Glutamatergic neuron (in vitro differentiated cells): Measurements from ENCODE around the gene SRRM3. TPM values are rescaled to one million over a fixed set of nuclear protein-coding genes. Genes with fewer than 3 reads are reported as not detected.
A peak's percentile ranks its signal among the peaks of the same experiment; 100 is the strongest.

Experiments
- DNase-seq: peaks from one replicate; pipeline ENCODE4 v3.0.0; 2022
- H3K27ac Mint-ChIP-seq: one replicate; pipeline ENCODE4 v1.8.0; 2020; ENCODE audit warnings: mild to moderate bottlenecking, mixed read lengths, inconsistent platforms; ENCODE audit not compliant: unreplicated experiment
- H3K27me3 Mint-ChIP-seq: one replicate; pipeline ENCODE4 v1.8.0; 2020; ENCODE audit warnings: mild to moderate bottlenecking, moderate library complexity, mixed read lengths, inconsistent platforms; ENCODE audit not compliant: unreplicated experiment
- H3K36me3 Mint-ChIP-seq: one replicate; pipeline ENCODE4 v1.8.0; 2020; ENCODE audit warnings: mild to moderate bottlenecking, mixed read lengths, inconsistent platforms; ENCODE audit not compliant: unreplicated experiment
- H3K4me1 Mint-ChIP-seq: one replicate; pipeline ENCODE4 v1.8.0; 2020; ENCODE audit warnings: mild to moderate bottlenecking, low read depth, mixed read lengths, inconsistent platforms; ENCODE audit not compliant: unreplicated experiment
- H3K4me3 Mint-ChIP-seq: one replicate; pipeline ENCODE4 v1.8.0; 2020; ENCODE audit warnings: mild to moderate bottlenecking, mixed read lengths, inconsistent platforms; ENCODE audit not compliant: unreplicated experiment
- H3K9me3 Mint-ChIP-seq: one replicate; pipeline ENCODE4 v1.8.0; 2020; ENCODE audit warnings: mild to moderate bottlenecking, moderate library complexity, mixed read lengths, inconsistent platforms; ENCODE audit not compliant: unreplicated experiment
- total RNA-seq: library from RNA; stranded (reverse); fragmentation: NEBNext Ultra II Directional; extraction: Animal tissue kit (Norgen Biotek cat#: 25700); gene quantifications from one replicate; pipeline ENCODE4 v1.2.1, GENCODE V29; 2021; ENCODE audit not compliant: unreplicated experiment
- TF ChIP-seq, protein P1 (sequence below): fragments of 200-600 bp; sonication (generic); IDR thresholded peaks from one replicate; pipeline ENCODE4 v1.5.0; 2021; ENCODE audit not compliant: partially characterized antibody, unreplicated experiment

The SRRM3 gene
- total RNA-seq, 1 donor from 2014 or later = 154 TPM

DNA sequence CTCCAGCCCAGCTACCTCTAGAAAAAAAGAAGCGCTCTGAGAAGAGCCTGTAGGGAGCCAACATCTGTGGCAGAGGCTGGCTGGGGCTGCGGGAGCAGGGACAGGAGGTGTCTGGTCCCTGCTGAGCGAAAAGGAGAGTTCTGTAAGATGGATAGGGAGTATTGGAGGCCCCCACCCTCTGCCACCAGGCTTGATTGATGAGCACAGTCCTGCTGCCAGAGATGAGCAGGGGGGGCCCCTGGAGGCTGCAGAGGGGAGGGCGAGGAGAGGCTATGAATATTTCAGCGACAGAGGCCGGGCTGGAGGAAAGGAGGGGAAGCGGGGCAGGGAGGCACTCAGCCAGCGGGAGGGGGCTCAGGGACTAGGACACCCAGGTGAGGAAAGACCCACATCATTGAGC lies 56.3 kb downstream of the SRRM3 start:
- Mint-ChIP-seq H3K36me3 (no peaks in the 10 kb centered on the region), H3K27ac (no peak overlapping the region), H3K4me3 (no peak overlapping the region), H3K4me1 (peaks cover 6% of the 10 kb centered on the region), H3K27me3 (peaks cover 3% of the 10 kb centered on the region), H3K9me3 (peaks cover 4% of the 10 kb centered on the region)
- TF ChIP-seq, protein P1, sequence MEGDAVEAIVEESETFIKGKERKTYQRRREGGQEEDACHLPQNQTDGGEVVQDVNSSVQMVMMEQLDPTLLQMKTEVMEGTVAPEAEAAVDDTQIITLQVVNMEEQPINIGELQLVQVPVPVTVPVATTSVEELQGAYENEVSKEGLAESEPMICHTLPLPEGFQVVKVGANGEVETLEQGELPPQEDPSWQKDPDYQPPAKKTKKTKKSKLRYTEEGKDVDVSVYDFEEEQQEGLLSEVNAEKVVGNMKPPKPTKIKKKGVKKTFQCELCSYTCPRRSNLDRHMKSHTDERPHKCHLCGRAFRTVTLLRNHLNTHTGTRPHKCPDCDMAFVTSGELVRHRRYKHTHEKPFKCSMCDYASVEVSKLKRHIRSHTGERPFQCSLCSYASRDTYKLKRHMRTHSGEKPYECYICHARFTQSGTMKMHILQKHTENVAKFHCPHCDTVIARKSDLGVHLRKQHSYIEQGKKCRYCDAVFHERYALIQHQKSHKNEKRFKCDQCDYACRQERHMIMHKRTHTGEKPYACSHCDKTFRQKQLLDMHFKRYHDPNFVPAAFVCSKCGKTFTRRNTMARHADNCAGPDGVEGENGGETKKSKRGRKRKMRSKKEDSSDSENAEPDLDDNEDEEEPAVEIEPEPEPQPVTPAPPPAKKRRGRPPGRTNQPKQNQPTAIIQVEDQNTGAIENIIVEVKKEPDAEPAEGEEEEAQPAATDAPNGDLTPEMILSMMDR = no peak
- DNase-seq = peak; percentile 56

DNA sequence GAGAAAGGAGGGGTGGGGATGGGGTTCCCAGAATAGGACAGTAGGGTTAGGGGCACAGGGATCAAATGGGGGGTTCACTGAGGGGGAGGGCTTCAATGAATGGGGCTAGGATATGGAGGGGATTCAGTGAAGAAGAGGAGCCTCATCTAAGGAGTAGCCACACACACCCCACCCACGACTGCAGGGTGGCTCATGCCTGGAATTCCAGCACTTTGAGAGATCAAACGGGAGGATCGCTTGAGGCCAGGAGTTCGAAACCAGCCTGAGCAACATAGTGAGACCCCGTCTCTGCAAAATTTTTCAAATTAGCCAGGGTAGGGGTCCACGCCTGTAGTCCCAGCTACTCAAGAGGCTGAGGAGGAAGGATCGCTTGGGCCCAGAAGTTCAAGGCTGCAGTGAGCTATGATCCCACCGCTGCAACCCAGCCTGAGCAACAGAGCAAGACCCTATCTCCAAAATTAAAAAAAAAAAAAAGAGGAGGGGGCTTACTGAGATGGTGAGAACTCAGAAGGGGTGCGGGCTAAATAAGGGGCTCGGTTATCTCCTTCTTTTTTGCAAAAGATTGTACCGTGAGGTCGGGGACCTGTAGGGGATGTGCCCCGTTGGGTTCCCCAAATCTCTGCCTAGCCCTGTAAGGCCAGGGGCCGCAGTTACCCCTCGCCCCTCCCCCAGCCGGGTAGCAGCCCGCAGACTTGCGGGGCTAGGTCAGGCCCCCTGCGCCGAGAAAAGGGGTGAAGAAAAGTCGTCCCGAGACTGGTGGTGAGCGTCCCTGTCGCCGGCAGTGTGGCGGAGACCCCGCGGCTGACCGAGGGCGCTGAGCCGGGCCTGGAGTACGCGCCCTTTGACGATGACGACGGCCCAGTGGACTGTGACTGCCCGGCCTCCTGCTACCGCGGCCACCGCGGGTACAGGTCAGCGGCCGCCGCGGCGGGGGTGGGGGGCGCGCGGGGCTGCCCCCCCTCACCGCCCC lies 57.7 kb downstream of the SRRM3 start:
- DNase-seq = peak; percentile 47
- Mint-ChIP-seq H3K27ac (no peak overlapping the region), H3K4me1 (peaks cover 8% of the 10 kb centered on the region), H3K9me3 (peaks cover 4% of the 10 kb centered on the region), H3K4me3 (no peak overlapping the region), H3K36me3 (no peaks in the 10 kb centered on the region), H3K27me3 (peaks cover 3% of the 10 kb centered on the region)
- TF ChIP-seq, protein P1 = no peak

DNA sequence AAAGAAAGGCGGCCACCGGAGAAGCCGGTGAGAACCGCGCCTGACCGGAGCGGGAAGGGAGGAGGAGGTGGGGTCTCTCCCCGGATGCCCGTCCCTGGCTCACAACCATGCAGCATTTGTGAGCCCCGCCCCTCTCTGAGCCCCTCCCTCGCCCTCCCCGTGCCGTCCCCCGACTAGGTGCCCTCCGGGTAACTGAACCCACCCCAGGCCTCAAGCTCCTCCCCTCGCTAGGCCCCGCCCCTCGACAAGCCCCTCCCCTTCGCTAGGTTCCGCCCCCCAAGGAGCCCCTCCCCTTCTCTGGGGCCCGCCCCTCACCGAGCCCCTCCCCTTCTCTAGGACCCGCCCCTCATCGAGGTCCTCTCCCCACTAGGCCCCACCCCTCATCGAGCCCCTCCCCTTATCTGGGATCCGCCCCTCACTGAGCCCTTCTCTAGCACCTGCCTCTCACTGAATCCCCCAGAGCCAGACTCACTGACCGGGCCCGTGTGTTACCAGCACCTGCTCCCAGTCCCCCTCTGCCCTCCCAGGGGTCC lies 58.5 kb downstream of the SRRM3 start:
- peak; percentile 76 for DNase-seq
- peaks cover 3% of the 10 kb centered on the region for H3K27me3 Mint-ChIP-seq
- H3K4me3 Mint-ChIP-seq = no peak overlapping the region
- TF ChIP-seq, protein P1 = no peak
- no peak overlapping the region for H3K27ac Mint-ChIP-seq
- peaks cover 8% of the 10 kb centered on the region for H3K4me1 Mint-ChIP-seq
- no peaks in the 10 kb centered on the region for H3K36me3 Mint-ChIP-seq
- peaks cover 4% of the 10 kb centered on the region for H3K9me3 Mint-ChIP-seq

DNA sequence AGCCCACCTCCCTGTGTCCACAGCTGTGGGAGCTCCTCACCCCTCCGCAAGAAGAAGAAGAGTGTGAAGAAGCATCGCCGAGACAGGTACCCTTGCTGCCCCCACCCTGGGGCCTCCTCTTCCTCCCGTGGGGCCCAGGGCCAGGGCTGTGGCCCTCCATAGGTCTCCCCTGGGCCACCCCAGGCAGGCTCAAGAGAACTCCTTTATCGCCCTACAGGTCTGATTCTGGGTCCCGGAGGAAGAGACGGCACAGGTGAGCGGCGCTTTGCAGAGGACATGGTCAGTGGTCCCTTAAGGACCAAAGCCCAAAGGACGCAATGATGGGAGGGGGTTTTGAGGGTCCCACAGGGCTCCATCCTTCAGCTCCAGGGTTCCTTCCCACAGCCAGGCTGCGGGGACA lies 59.6 kb downstream of the SRRM3 start:
- no peak for DNase-seq
- peaks cover 8% of the 10 kb centered on the region for H3K4me1 Mint-ChIP-seq
- peaks cover 4% of the 10 kb centered on the region for H3K9me3 Mint-ChIP-seq
- H3K36me3 Mint-ChIP-seq = no peaks in the 10 kb centered on the region
- TF ChIP-seq, protein P1 = no peak
- no peak overlapping the region for H3K27ac Mint-ChIP-seq
- peaks cover 3% of the 10 kb centered on the region for H3K27me3 Mint-ChIP-seq
- H3K4me3 Mint-ChIP-seq = no peak overlapping the region

DNA sequence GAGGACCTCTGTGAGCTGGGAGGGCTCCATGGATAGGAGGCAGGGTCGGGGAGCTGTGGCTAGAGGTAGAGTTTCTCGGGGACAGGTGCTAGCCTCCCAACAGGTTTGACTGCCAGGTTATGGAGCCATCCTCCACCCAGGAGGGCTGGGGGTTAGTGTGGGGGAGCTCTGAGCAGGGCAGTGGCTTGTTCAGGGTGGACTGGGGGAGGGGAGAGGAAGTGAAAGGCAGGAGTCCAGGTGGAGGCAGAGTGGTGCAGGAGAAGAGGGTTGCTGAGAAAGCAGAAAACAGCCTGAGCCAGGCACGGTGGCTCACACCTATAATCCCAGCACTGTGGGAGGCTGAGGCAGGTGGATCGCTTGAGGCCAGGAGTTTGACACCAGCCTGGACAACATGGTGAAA lies 60.2 kb downstream of the SRRM3 start:
- Mint-ChIP-seq H3K9me3 (peaks cover 4% of the 10 kb centered on the region), H3K36me3 (no peaks in the 10 kb centered on the region), H3K4me3 (no peak overlapping the region), H3K27ac (no peak overlapping the region), H3K27me3 (peaks cover 3% of the 10 kb centered on the region), H3K4me1 (peaks cover 8% of the 10 kb centered on the region)
- TF ChIP-seq, protein P1 = no peak
- DNase-seq = no peak
